Activated CD4-positive, alpha-beta T cell treated with anti-CD3 and anti-CD28 coated beads, Interleukin-2, amount 50 U/mL, for 24 hours (primary cell): ENCODE results near the gene HOXA4.

ENCODE experiments used
- DNase-seq, 2 donors: peaks; one replicate each; pipeline ENCODE4 v3.0.0-alpha.2; 2020; ENCODE audit warnings: low read depth in 1 of 2, low spot score in 1 of 2

The HOXA4 gene

GRCh38 chr7:27133409-27134231 is 3.1 kb upstream of the HOXA4 start:
- no peak for DNase-seq

GRCh38 chr7:27132978-27133377 is 2.4 kb upstream of the HOXA4 start:
- no peak for DNase-seq

- no peak for DNase-seq
These were observed 1.7 kb upstream of the HOXA4 start for GRCh38 chr7:27132214-27132613.

GRCh38 chr7:27131390-27131819 is 848 bp upstream of the HOXA4 start:
- no peak for DNase-seq

- no peak for DNase-seq
These were observed 623 bp downstream of the HOXA4 start for GRCh38 chr7:27129729-27130539.

GRCh38 chr7:27128776-27129728 is 1.5 kb downstream of the HOXA4 start:
- no peak for DNase-seq

GRCh38 chr7:27128034-27128433 is 2.5 kb downstream of the HOXA4 start:
- DNase-seq, result no peak

- DNase-seq, result no peak
These were observed 3.8 kb downstream of the HOXA4 start for GRCh38 chr7:27126596-27127327.

GRCh38 chr7:27125986-27126394 is 4.6 kb downstream of the HOXA4 start:
- no peak for DNase-seq

GRCh38 chr7:27124902-27125689 is 5.5 kb downstream of the HOXA4 start:
- DNase-seq, result no peak

GRCh38 chr7:27124096-27124901 is 6.3 kb downstream of the HOXA4 start:
- no peak for DNase-seq

- DNase-seq, result no peak
These were observed 7.0 kb downstream of the HOXA4 start for GRCh38 chr7:27123477-27124053.

GRCh38 chr7:27123007-27123476 is 7.5 kb downstream of the HOXA4 start:
- DNase-seq, result no peak

GRCh38 chr7:27122077-27122910 is 8.3 kb downstream of the HOXA4 start:
- DNase-seq, result no peak

GRCh38 chr7:27121684-27122076 is 8.9 kb downstream of the HOXA4 start:
- no peak for DNase-seq

GRCh38 chr7:27119412-27119911 is 11.1 kb downstream of the HOXA4 start:
- no peak for DNase-seq

GRCh38 chr7:27118580-27118979 is 12.0 kb downstream of the HOXA4 start:
- no peak for DNase-seq
